Activated CD4-positive, alpha-beta memory T cell treated with anti-CD3 and anti-CD28 coated beads, Interleukin-2, amount 10 ng/mL, durations not matched to agents 7 days and 5 days (primary cell): Measurements from ENCODE around the gene IBA57. TPM values are rescaled to one million over a fixed set of nuclear protein-coding genes. Genes with fewer than 3 reads are reported as not detected.
A peak's percentile ranks its signal among the peaks of the same experiment; 100 is the strongest.
"Not testable (repeated sequence)": the region's sequence is repeated elsewhere in the genome, so short reads cannot be mapped to it uniquely, and the experiment has no call there.

Source experiments
- CTCF ChIA-PET: fragments of 350-600 bp; sonication (Branson Sonifier 250); formaldehyde crosslinking; loops from one replicate; lab custom pipeline; 2021; ENCODE audit warnings: antibody characterized with exemption, inconsistent platforms; lab: Charles Lee
- POLR2A ChIA-PET: fragments of 350-600 bp; sonication (Branson Sonifier 250); formaldehyde crosslinking; loops from one replicate; lab custom pipeline; 2021; ENCODE audit warnings: antibody characterized with exemption; lab: Charles Lee
- DNase-seq: peaks from one replicate; pipeline ENCODE4 v3.0.0-alpha.2; 2020
- H3K27ac Mint-ChIP-seq: one replicate; pipeline ENCODE4 v1.8.0; 2021; ENCODE audit warnings: mild to moderate bottlenecking, mixed read lengths
- H3K27me3 Mint-ChIP-seq: one replicate; pipeline ENCODE4 v1.8.0; 2021; ENCODE audit warnings: mixed read lengths
- H3K36me3 Mint-ChIP-seq: one replicate; pipeline ENCODE4 v1.8.0; 2021; ENCODE audit warnings: low read depth, mixed read lengths
- H3K4me1 Mint-ChIP-seq: one replicate; pipeline ENCODE4 v1.8.0; 2021; ENCODE audit warnings: mixed read lengths
- H3K4me3 Mint-ChIP-seq: one replicate; pipeline ENCODE4 v1.8.0; 2021; ENCODE audit warnings: mild to moderate bottlenecking, mixed read lengths
- H3K9me3 Mint-ChIP-seq: one replicate; pipeline ENCODE4 v1.8.0; 2021; ENCODE audit warnings: mixed read lengths
- total RNA-seq, 2 experiments: library from RNA; stranded (reverse); gene quantifications; one replicate each; pipeline ENCODE4 v1.2.3, GENCODE V29; 2021

Gene IBA57
- total RNA-seq, 2 experiments from 2014 or later = 4.5 to 5.2 TPM

- no peaks in the 10 kb centered on the region for H3K36me3 Mint-ChIP-seq
- H3K27me3 Mint-ChIP-seq = no peaks in the 10 kb centered on the region
- H3K9me3 Mint-ChIP-seq = no peaks in the 10 kb centered on the region
- H3K4me3 Mint-ChIP-seq = no peak overlapping the region
- DNase-seq = no peak
- ChIA-PET POLR2A (interaction anchor here (1.9 to 2.0 kb wide), 2 partner anchors 7 to 66 kb away, joined by 4 to 8 read pairs; partner anchors contain the start of gene IBA57), CTCF (no interaction called here)
- peaks cover 3% of the 10 kb centered on the region for H3K4me1 Mint-ChIP-seq
- no peak overlapping the region for H3K27ac Mint-ChIP-seq
Observed at GRCh38 chr1:228172591-228173527, 7.3 kb downstream of the IBA57 start.

GRCh38 chr1:228173528-228174481, 8.2 kb downstream of the IBA57 start:
- not testable (repeated sequence) for H3K27me3 Mint-ChIP-seq, H3K4me1 Mint-ChIP-seq, H3K36me3 Mint-ChIP-seq, H3K27ac Mint-ChIP-seq, H3K4me3 Mint-ChIP-seq, H3K9me3 Mint-ChIP-seq
- CTCF ChIA-PET = interaction anchor here (2.0 kb wide), 1 partner anchor 8 kb away, joined by 10 read pairs; the partner anchor contains the start of gene IBA57
- POLR2A ChIA-PET = interaction anchor here (1.9 kb wide), 1 partner anchor 8 kb away, joined by 8 read pairs; the partner anchor contains the start of gene IBA57
- peak; percentile 48 for DNase-seq

GRCh38 chr1:228174482-228175315, 9.1 kb downstream of the IBA57 start:
- no peak overlapping the region for H3K27ac Mint-ChIP-seq
- DNase-seq = peak; percentile 45
- H3K4me1 Mint-ChIP-seq = peaks cover 2% of the 10 kb centered on the region
- no peaks in the 10 kb centered on the region for H3K27me3 Mint-ChIP-seq
- POLR2A ChIA-PET = interaction anchor here (0.6 to 1.9 kb wide), 2 partner anchors 9 to 283 kb away, joined by 3 to 8 read pairs; partner anchors contain the start of gene IBA57
- H3K36me3 Mint-ChIP-seq = no peaks in the 10 kb centered on the region
- H3K9me3 Mint-ChIP-seq = no peaks in the 10 kb centered on the region
- H3K4me3 Mint-ChIP-seq = no peak overlapping the region
- CTCF ChIA-PET = interaction anchor here (2.0 kb wide), 1 partner anchor 9 kb away, joined by 10 read pairs; the partner anchor contains the start of gene IBA57

- DNase-seq = no peak
- ChIA-PET POLR2A (interaction anchor here (1.9 kb wide), 1 partner anchor 10 kb away, joined by 8 read pairs; the partner anchor contains the start of gene IBA57), CTCF (interaction anchor here (0.5 to 2.0 kb wide), 3 partner anchors 10 to 38 kb away, joined by 3 to 10 read pairs (median 3); partner anchors contain the start of gene IBA57)
- H3K27ac Mint-ChIP-seq = no peak overlapping the region
- H3K9me3 Mint-ChIP-seq = no peaks in the 10 kb centered on the region
- no peak overlapping the region for H3K4me3 Mint-ChIP-seq
- H3K27me3 Mint-ChIP-seq = no peaks in the 10 kb centered on the region
- no peaks in the 10 kb centered on the region for H3K36me3 Mint-ChIP-seq
- H3K4me1 Mint-ChIP-seq = peaks cover 4% of the 10 kb centered on the region
Observed at GRCh38 chr1:228175316-228176023, 9.9 kb downstream of the IBA57 start.

- DNase-seq = no peak
- Mint-ChIP-seq H3K27ac (no peak overlapping the region), H3K4me1 (peaks cover 4% of the 10 kb centered on the region), H3K36me3 (no peaks in the 10 kb centered on the region), H3K4me3 (no peak overlapping the region), H3K9me3 (no peaks in the 10 kb centered on the region), H3K27me3 (no peaks in the 10 kb centered on the region)
- ChIA-PET POLR2A (interaction anchor here (1.1 kb wide), 1 partner anchor 11 kb away, joined by 3 read pairs; the partner anchor contains the start of gene IBA57), CTCF (interaction anchor here (0.5 to 1.5 kb wide), 4 partner anchors 9 to 38 kb away, joined by 3 to 8 read pairs (median 4); partner anchors contain the start of gene IBA57)
Observed at GRCh38 chr1:228176024-228176395, 10.4 kb downstream of the IBA57 start.

GRCh38 chr1:228176461-228177182, 11.0 kb downstream of the IBA57 start:
- no peak for DNase-seq
- Mint-ChIP-seq H3K27me3 (no peaks in the 10 kb centered on the region), H3K4me1 (peaks cover 4% of the 10 kb centered on the region), H3K36me3 (no peaks in the 10 kb centered on the region), H3K4me3 (no peak overlapping the region), H3K27ac (no peak overlapping the region), H3K9me3 (no peaks in the 10 kb centered on the region)
- ChIA-PET CTCF (interaction anchor here (1.0 to 1.5 kb wide), 3 partner anchors 10 to 11 kb away, joined by 3 to 8 read pairs (median 4); partner anchors contain the start of gene IBA57), POLR2A (interaction anchor here (1.1 kb wide), 1 partner anchor 11 kb away, joined by 3 read pairs; the partner anchor contains the start of gene IBA57)

GRCh38 chr1:228177183-228177475, 11.5 kb downstream of the IBA57 start:
- CTCF ChIA-PET = interaction anchor here (0.7 to 1.5 kb wide), 3 partner anchors 10 to 218 kb away, joined by 4 to 8 read pairs (median 5); partner anchors contain the start of gene IBA57
- POLR2A ChIA-PET = interaction anchor here (1.1 kb wide), 1 partner anchor 12 kb away, joined by 3 read pairs; the partner anchor contains the start of gene IBA57
- H3K36me3 Mint-ChIP-seq = no peaks in the 10 kb centered on the region
- no peak for DNase-seq
- no peaks in the 10 kb centered on the region for H3K27me3 Mint-ChIP-seq
- no peak overlapping the region for H3K4me3 Mint-ChIP-seq
- no peaks in the 10 kb centered on the region for H3K9me3 Mint-ChIP-seq
- peaks cover 4% of the 10 kb centered on the region for H3K4me1 Mint-ChIP-seq
- no peak overlapping the region for H3K27ac Mint-ChIP-seq

- Mint-ChIP-seq H3K4me1 (peaks cover 2% of the 10 kb centered on the region), H3K36me3 (no peaks in the 10 kb centered on the region), H3K4me3 (no peak overlapping the region), H3K27ac (no peak overlapping the region), H3K9me3 (no peaks in the 10 kb centered on the region), H3K27me3 (no peaks in the 10 kb centered on the region)
- ChIA-PET POLR2A (no interaction called here), CTCF (interaction anchor here (0.7 to 1.9 kb wide), 2 partner anchors 13 to 219 kb away, joined by 4 to 5 read pairs; no protein-coding TSS in a partner anchor)
- DNase-seq = no peak
Observed at GRCh38 chr1:228177721-228178710, 12.4 kb downstream of the IBA57 start.

GRCh38 chr1:228178737-228179684, 13.4 kb downstream of the IBA57 start:
- ChIA-PET CTCF (interaction anchor here (0.6 to 1.9 kb wide), 4 partner anchors 12 to 1811 kb away, joined by 3 to 4 read pairs (median 3); no protein-coding TSS in a partner anchor), POLR2A (interaction anchor here (1.1 kb wide), 1 partner anchor 13 kb away, joined by 4 read pairs; the partner anchor contains the start of gene IBA57)
- Mint-ChIP-seq H3K36me3 (no peaks in the 10 kb centered on the region), H3K27ac (no peak overlapping the region), H3K27me3 (no peaks in the 10 kb centered on the region), H3K9me3 (no peaks in the 10 kb centered on the region), H3K4me3 (no peak overlapping the region), H3K4me1 (peaks cover 2% of the 10 kb centered on the region)
- no peak for DNase-seq
